Suprapubic skin (tissue), 4 donors: ENCODE data around the gene DDOST. TPM values are rescaled to one million over a fixed set of nuclear protein-coding genes. Genes with fewer than 3 reads are reported as not detected.
"Not testable (repeated sequence)": the region's sequence is repeated elsewhere in the genome, so short reads cannot be mapped to it uniquely, and the experiment has no call there.

Experiments
- DNase-seq, 2 donors: peaks; one replicate each; pipeline ENCODE4 v3.0.0-alpha.2; 2019; ENCODE audit warnings: low spot score in 2 of 2
- H3K27ac ChIP-seq: fragments of 200-600 bp; sonication (generic); one replicate; pipeline ENCODE4 v1.5.1; 2019
- H3K27me3 ChIP-seq: fragments of 200-600 bp; sonication (generic); one replicate; pipeline ENCODE4 v1.5.1; 2019
- H3K36me3 ChIP-seq: fragments of 200-600 bp; sonication (generic); one replicate; pipeline ENCODE4 v1.5.1; 2019
- H3K4me1 ChIP-seq: fragments of 200-600 bp; sonication (generic); one replicate; pipeline ENCODE4 v1.5.1; 2019
- H3K4me3 ChIP-seq: fragments of 200-600 bp; sonication (generic); one replicate; pipeline ENCODE4 v1.5.1; 2019; ENCODE audit warnings: mild to moderate bottlenecking
- H3K9me3 ChIP-seq: fragments of 200-600 bp; sonication (generic); one replicate; pipeline ENCODE4 v1.5.1; 2019
- CTCF ChIP-seq, 2 donors: fragments of 200-600 bp in 1 of 2; fragments of 450-650 bp in 1 of 2; sonication (generic) in 1 of 2; IDR thresholded peaks; one replicate each; pipeline ENCODE4 v1.5.1; 2016 to 2019; ENCODE audit warnings: antibody characterized with exemption in 2 of 2, mild to moderate bottlenecking in 1 of 2, moderate library complexity in 1 of 2
- EP300 ChIP-seq: sonication (generic); formaldehyde crosslinking; IDR thresholded peaks from one replicate; pipeline ENCODE4 v1.6.1; 2017; ENCODE audit warnings: antibody characterized with exemption
- POLR2A ChIP-seq, 2 donors: fragments of 450-650 bp; IDR thresholded peaks; one replicate each; pipeline ENCODE4 v1.6.1; 2017; ENCODE audit warnings: antibody characterized with exemption in 2 of 2, mild to moderate bottlenecking in 2 of 2, moderate library complexity in 2 of 2
- POLR2AphosphoS5 ChIP-seq, 3 donors: sonication (generic); formaldehyde crosslinking; IDR thresholded peaks; one replicate each; pipeline ENCODE4 v1.6.1; 2017; ENCODE audit warnings: antibody characterized with exemption in 3 of 3
- WGBS: methylation state at CpG from one replicate; pipeline ENCODE4 v1.1.5; 2018; 5-methylcytosine and 5-hydroxymethylcytosine counted together
- total RNA-seq, 4 donors: library from RNA; depleted of rRNA; stranded (reverse); fragments of >200 nt; gene quantifications; one replicate each; pipeline ENCODE4 v1.1.0, GENCODE V29; 2016

The DDOST gene
- total RNA-seq, 4 donors from 2014 or later = 75.9 to 143 (median 125) TPM

GRCh38 chr1:20611652-20612051, 49.5 kb downstream of the DDOST start:
- H3K4me1 ChIP-seq = peaks cover 19% of the 10 kb centered on the region
- H3K4me3 ChIP-seq = no peak overlapping the region
- H3K27ac ChIP-seq = no peak overlapping the region
- H3K27me3 ChIP-seq = no peaks in the 10 kb centered on the region
- WGBS = 97% methylated on average over 5 of the region's 5 CpGs
- TF ChIP-seq POLR2A (IDR thresholded peaks at IDR 0.05) (no peak), EP300 (no peak), POLR2AphosphoS5 (IDR thresholded peaks at IDR 0.05) (no peak), CTCF (IDR thresholded peaks at IDR 0.05) (no peak)
- DNase-seq = no peak
- no peaks in the 10 kb centered on the region for H3K9me3 ChIP-seq
- no peaks in the 10 kb centered on the region for H3K36me3 ChIP-seq

GRCh38 chr1:20610970-20611369, 50.2 kb downstream of the DDOST start:
- H3K27ac ChIP-seq = no peak overlapping the region
- DNase-seq = no peak
- H3K4me3 ChIP-seq = no peak overlapping the region
- no peaks in the 10 kb centered on the region for H3K27me3 ChIP-seq
- TF ChIP-seq CTCF (IDR thresholded peaks at IDR 0.05) (no peak), POLR2A (IDR thresholded peaks at IDR 0.05) (no peak), EP300 (no peak), POLR2AphosphoS5 (IDR thresholded peaks at IDR 0.05) (no peak)
- H3K4me1 ChIP-seq = peaks cover 15% of the 10 kb centered on the region
- WGBS = 95% methylated on average over 2 of the region's 2 CpGs
- no peaks in the 10 kb centered on the region for H3K9me3 ChIP-seq
- no peaks in the 10 kb centered on the region for H3K36me3 ChIP-seq

- no peaks in the 10 kb centered on the region for H3K36me3 ChIP-seq
- H3K27ac ChIP-seq = no peak overlapping the region
- TF ChIP-seq EP300 (no peak), CTCF (IDR thresholded peaks at IDR 0.05) (no peak), POLR2A (IDR thresholded peaks at IDR 0.05) (no peak), POLR2AphosphoS5 (IDR thresholded peaks at IDR 0.05) (no peak)
- no peaks in the 10 kb centered on the region for H3K9me3 ChIP-seq
- no peak overlapping the region for H3K4me3 ChIP-seq
- peaks cover 14% of the 10 kb centered on the region for H3K4me1 ChIP-seq
- H3K27me3 ChIP-seq = no peaks in the 10 kb centered on the region
- WGBS = 82% methylated on average over 6 of the region's 6 CpGs
- DNase-seq = no peak
Observed at GRCh38 chr1:20609541-20609940, 51.6 kb downstream of the DDOST start.

GRCh38 chr1:20606801-20607570, 54.2 kb downstream of the DDOST start:
- H3K9me3 ChIP-seq, H3K27ac ChIP-seq, DNase-seq, H3K36me3 ChIP-seq, H3K27me3 ChIP-seq, H3K4me1 ChIP-seq, H3K4me3 ChIP-seq: not testable (repeated sequence)
- 71% methylated on average over 7 of the region's 7 CpGs for WGBS

GRCh38 chr1:20604678-20605077, 56.5 kb downstream of the DDOST start:
- H3K36me3 ChIP-seq = no peaks in the 10 kb centered on the region
- no peaks in the 10 kb centered on the region for H3K27me3 ChIP-seq
- no peaks in the 10 kb centered on the region for H3K9me3 ChIP-seq
- WGBS = 83% methylated on average over 7 of the region's 7 CpGs
- TF ChIP-seq POLR2A (IDR thresholded peaks at IDR 0.05) (no peak), CTCF (IDR thresholded peaks at IDR 0.05) (no peak), POLR2AphosphoS5 (IDR thresholded peaks at IDR 0.05) (no peak), EP300 (no peak)
- no peaks in the 10 kb centered on the region for H3K4me1 ChIP-seq
- no peak overlapping the region for H3K27ac ChIP-seq
- no peak overlapping the region for H3K4me3 ChIP-seq
- no peak for DNase-seq
